Neutrophil (primary cell): ENCODE data around the gene TBX4.

ENCODE experiments used
- H3K27ac ChIP-seq: fragments of 200-600 bp; sonication (generic); 2 replicates; pipeline ENCODE4 v1.5.1; 2016; ENCODE audit warnings: mild to moderate bottlenecking, moderate library complexity
- H3K27me3 ChIP-seq: fragments of 200-600 bp; sonication (generic); 2 replicates; pipeline ENCODE4 v1.6.0; 2016; ENCODE audit warnings: mild to moderate bottlenecking
- H3K36me3 ChIP-seq: fragments of 200-600 bp; sonication (generic); 2 replicates; pipeline ENCODE4 v1.5.1; 2017
- H3K4me1 ChIP-seq, 2 experiments: fragments of 200-600 bp in 1 of 2; sonication (generic) in 1 of 2; 1 replicate in 1 of 2; 2 replicates in 1 of 2; pipeline versions ENCODE4 v1.5.1 to v1.6.1; 2013 to 2016; ENCODE audit warnings: low read depth in 1 of 2, low read length in 1 of 2, mild to moderate bottlenecking in 1 of 2, moderate library complexity in 1 of 2; ENCODE audit not compliant: control insufficient read depth in 1 of 2, insufficient read depth in 1 of 2
- H3K4me3 ChIP-seq, 2 experiments: fragments of 200-600 bp in 1 of 2; sonication (generic) in 1 of 2; 1 replicate in 1 of 2; 2 replicates in 1 of 2; pipeline ENCODE4 v1.5.1; 2013 to 2016; ENCODE audit warnings: low read depth in 1 of 2, low read length in 1 of 2, mild to moderate bottlenecking in 1 of 2, moderate library complexity in 1 of 2
- H3K9me3 ChIP-seq: fragments of 200-600 bp; sonication (generic); 2 replicates; pipeline ENCODE4 v1.5.1; 2016
- TF ChIP-seq, protein P1 (sequence below): fragments of 200-600 bp; sonication (generic); IDR thresholded peaks from 2 replicates; pipeline ENCODE4 v1.5.1; 2016; ENCODE audit warnings: antibody characterized with exemption

TBX4 gene

DNA sequence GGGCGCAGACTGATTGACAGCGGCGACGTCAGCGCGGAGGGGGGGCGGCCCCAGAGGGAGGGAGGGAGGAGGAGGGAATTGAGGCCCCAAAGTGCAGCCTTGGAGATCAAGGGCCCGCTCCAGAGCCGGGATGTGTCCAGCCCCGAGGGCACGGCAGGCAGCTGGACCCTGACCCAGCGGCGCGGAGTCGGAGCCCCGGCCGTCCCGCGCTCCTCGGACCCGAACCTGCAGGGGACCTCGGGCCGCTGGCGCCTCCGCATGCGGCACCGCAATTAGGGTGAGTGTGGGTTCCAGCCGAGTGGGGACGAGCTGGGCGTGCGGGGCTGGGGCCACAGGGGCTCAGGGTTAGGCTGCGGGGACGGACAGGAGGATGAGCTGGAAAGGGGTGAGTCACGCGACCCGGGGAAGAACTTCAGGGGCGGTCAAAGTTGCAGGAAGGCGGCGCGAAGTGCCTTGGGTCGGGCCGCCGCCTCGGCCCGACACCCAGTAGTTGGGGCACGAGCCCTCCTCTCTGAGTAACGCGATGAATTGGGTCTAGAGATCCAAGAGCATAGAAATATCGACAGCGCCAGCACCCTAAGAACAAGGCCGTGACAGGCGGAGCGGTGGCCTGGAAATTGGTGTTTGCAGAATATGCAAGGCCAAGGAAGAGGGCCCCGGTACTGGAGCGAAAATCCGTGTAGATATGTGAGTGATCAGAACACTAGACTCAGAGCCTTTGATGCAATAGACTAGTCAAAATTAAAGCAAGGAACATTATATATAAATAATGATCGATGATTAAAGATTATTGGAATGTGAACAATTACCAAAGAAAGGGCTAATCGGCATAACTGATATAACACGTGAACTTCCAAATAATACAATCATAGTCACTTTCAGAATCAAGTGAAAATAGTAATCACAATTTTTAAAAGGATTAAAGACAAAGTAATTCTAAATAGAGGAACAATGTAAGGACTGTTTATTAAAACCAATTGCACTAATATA, at the start of gene TBX4:
TSS of gene TBX4 (plus strand) at position 122 of the 990 bp plus-strand sequence. CDS start 4,069 bp downstream, outside the sequence.
- Histone ChIP-seq H3K27me3 (peaks cover 100% of the 10 kb centered on the region), H3K4me1 (peaks cover 0 to 10% of the 10 kb centered on the region in 2 experiments), H3K27ac (no peak within 1 kb of the TSS), H3K36me3 (no peaks in the 10 kb centered on the region), H3K9me3 (no peaks in the 10 kb centered on the region), H3K4me3 (no peak within 1 kb of the TSS)
- TF ChIP-seq, protein P1, sequence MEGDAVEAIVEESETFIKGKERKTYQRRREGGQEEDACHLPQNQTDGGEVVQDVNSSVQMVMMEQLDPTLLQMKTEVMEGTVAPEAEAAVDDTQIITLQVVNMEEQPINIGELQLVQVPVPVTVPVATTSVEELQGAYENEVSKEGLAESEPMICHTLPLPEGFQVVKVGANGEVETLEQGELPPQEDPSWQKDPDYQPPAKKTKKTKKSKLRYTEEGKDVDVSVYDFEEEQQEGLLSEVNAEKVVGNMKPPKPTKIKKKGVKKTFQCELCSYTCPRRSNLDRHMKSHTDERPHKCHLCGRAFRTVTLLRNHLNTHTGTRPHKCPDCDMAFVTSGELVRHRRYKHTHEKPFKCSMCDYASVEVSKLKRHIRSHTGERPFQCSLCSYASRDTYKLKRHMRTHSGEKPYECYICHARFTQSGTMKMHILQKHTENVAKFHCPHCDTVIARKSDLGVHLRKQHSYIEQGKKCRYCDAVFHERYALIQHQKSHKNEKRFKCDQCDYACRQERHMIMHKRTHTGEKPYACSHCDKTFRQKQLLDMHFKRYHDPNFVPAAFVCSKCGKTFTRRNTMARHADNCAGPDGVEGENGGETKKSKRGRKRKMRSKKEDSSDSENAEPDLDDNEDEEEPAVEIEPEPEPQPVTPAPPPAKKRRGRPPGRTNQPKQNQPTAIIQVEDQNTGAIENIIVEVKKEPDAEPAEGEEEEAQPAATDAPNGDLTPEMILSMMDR: no peak

DNA sequence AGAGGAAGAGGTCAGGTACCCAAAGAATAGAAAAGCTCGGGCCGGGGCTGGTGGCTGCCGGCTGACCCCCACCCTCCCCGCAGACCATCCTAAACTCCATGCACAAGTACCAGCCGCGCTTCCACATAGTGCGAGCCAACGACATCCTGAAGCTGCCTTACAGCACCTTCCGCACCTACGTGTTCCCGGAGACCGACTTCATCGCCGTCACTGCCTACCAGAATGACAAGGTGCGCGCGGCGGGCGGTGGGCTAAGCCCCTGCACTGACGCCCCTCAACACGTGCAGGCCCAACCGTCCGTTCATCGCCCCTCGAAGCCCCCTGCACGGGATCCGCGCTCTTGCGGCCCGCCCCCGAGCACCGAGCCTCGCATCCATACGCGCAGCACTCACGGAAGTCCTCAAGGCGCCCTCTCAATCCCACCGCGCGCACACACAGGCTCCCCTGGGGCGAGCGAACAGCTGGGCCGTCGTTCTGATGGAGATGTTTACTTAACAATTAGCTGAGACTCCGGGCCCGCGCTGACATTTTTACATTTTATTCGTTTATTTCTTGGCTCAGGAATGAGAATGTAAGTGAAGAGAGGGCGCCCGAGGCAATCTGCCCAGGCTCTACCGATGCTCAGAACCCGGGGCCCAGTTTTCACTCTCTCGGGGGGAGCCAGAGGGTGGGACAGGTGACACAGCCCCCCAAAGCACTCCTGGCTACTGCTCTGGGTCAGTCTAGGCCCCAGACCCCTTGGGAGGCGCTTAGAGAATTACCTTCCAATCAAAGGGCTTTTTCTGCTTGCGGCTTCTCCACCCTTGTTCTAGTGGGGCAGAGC, 49.0 kb upstream of the TBX4 start:
- no peaks in the 10 kb centered on the region for H3K36me3 ChIP-seq
- peaks cover 29 to 48% of the 10 kb centered on the region in 2 experiments for H3K4me1 ChIP-seq
- peak overlapping the region; percentile 17 to 29 for H3K4me3 ChIP-seq
- peaks cover 100% of the 10 kb centered on the region for H3K27me3 ChIP-seq
- TF ChIP-seq, protein P1: no peak
- no peaks in the 10 kb centered on the region for H3K9me3 ChIP-seq
- no peak overlapping the region for H3K27ac ChIP-seq

DNA sequence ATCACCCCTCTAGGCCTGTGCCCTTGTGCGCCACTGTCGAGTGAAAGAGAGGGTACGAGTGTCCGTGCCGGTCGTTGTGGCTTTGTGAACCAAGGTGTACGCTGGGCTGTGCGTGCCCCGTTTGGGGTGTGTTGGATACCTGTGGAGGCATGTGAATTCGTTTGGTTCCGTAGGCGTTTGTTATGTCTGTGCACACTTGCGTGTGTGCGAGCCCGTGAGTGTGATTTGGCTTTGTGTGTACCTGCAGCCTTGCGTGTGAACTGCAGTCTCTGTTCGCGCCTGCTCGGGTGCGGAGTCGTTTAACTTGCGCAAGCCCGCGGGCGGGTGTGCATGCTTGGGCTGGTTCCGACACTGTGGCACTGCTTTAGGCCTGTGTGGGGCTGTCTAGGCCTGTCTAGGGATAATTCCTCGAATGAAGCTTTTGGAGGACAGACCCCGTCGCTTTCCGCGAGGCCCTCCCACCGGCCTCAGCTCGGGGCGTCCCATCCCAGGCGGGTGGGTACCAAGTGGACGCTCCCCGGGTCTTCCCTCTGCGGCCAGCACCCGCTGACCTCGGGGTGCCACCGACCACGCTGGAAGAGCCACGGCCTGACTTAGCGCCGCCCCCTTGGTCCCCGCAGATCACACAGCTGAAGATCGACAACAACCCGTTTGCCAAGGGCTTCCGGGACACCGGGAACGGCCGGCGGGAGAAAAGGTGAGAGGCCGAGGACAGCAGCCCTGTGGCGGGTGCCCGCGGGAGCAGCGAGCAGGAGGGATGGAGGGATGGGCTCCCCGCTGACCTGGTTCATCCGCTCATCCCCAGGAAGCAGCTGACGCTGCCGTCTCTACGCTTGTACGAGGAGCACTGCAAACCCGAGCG, 48.2 kb upstream of the TBX4 start:
- no peak overlapping the region for H3K4me3 ChIP-seq
- no peak overlapping the region for H3K27ac ChIP-seq
- TF ChIP-seq, protein P1: no peak

DNA sequence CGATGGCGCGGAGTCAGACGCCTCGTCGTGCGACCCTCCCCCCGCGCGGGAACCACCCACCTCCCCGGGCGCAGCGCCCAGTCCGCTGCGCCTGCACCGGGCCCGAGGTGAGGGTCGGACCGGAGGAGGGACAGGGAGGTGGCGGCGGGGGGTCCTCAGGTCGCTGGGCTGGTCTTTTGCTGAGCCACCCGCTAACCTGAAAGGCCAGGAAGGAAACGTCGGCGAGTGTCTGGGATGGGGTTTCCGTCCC, 47.6 kb upstream of the TBX4 start:
- H3K4me3 ChIP-seq: no peak overlapping the region
- H3K36me3 ChIP-seq: no peaks in the 10 kb centered on the region
- TF ChIP-seq, protein P1: no peak
- H3K27ac ChIP-seq: no peak overlapping the region
- no peaks in the 10 kb centered on the region for H3K9me3 ChIP-seq
- peaks cover 100% of the 10 kb centered on the region for H3K27me3 ChIP-seq
- peaks cover 31 to 50% of the 10 kb centered on the region in 2 experiments for H3K4me1 ChIP-seq

More for the DNA sequence above, 48.2 kb upstream of the TBX4 start:
- H3K4me1 ChIP-seq: peaks cover 26 to 52% of the 10 kb centered on the region in 2 experiments
- H3K27me3 ChIP-seq: peaks cover 100% of the 10 kb centered on the region
- no peaks in the 10 kb centered on the region for H3K36me3 ChIP-seq
- H3K9me3 ChIP-seq: no peaks in the 10 kb centered on the region
